Suprapubic skin (tissue), 4 donors: ENCODE measurements around the gene KMT2C.

ENCODE experiments used
- CTCF ChIP-seq, 2 donors: fragments of 200-600 bp in 1 of 2; fragments of 450-650 bp in 1 of 2; sonication (generic) in 1 of 2; IDR thresholded peaks; one replicate each; pipeline ENCODE4 v1.5.1; 2016 to 2019; ENCODE audit warnings: antibody characterized with exemption in 2 of 2, mild to moderate bottlenecking in 1 of 2, moderate library complexity in 1 of 2
- EP300 ChIP-seq: sonication (generic); formaldehyde crosslinking; IDR thresholded peaks from one replicate; pipeline ENCODE4 v1.6.1; 2017; ENCODE audit warnings: antibody characterized with exemption
- POLR2A ChIP-seq, 2 donors: fragments of 450-650 bp; IDR thresholded peaks; one replicate each; pipeline ENCODE4 v1.6.1; 2017; ENCODE audit warnings: antibody characterized with exemption in 2 of 2, mild to moderate bottlenecking in 2 of 2, moderate library complexity in 2 of 2
- POLR2AphosphoS5 ChIP-seq, 3 donors: sonication (generic); formaldehyde crosslinking; IDR thresholded peaks; one replicate each; pipeline ENCODE4 v1.6.1; 2017; ENCODE audit warnings: antibody characterized with exemption in 3 of 3

- TF ChIP-seq POLR2AphosphoS5 (IDR thresholded peaks at IDR 0.05) (no peak), CTCF (IDR thresholded peaks at IDR 0.05) (no peak), POLR2A (IDR thresholded peaks at IDR 0.05) (no peak), EP300 (no peak)
These were observed 21.0 kb downstream of the KMT2C start for GRCh38 chr7:152414779-152415178.
